Transverse colon (tissue), 4 donors: ENCODE results near the gene ITM2C. TPM values are rescaled to one million over a fixed set of nuclear protein-coding genes. Genes with fewer than 3 reads are reported as not detected.

ENCODE experiments used
- DNase-seq: peaks from one replicate; pipeline ENCODE4 v3.0.0-alpha.2; 2019
- H3K27ac ChIP-seq, 4 donors: fragments of 200-600 bp; sonication (generic); 2 replicates each; pipeline ENCODE4 v1.5.1; 2016 to 2018; ENCODE audit warnings: inconsistent platforms in 4 of 4
- H3K27me3 ChIP-seq: fragments of 200-600 bp; sonication (generic); 2 replicates; pipeline ENCODE4 v1.5.1; 2017; ENCODE audit warnings: inconsistent platforms
- H3K36me3 ChIP-seq, 4 donors: fragments of 200-600 bp; sonication (generic); 2 replicates each; pipeline ENCODE4 v1.5.1; 2017 to 2019; ENCODE audit warnings: inconsistent platforms in 4 of 4
- H3K4me1 ChIP-seq, 4 donors: fragments of 200-600 bp; sonication (generic); 2 replicates each; pipeline ENCODE4 v1.5.1; 2017 to 2020; ENCODE audit warnings: inconsistent platforms in 4 of 4
- H3K4me3 ChIP-seq, 4 donors: fragments of 200-600 bp; sonication (generic); 1 replicate in 1 of 4; 2 replicates in 3 of 4; pipeline versions ENCODE4 v1.5.1 to v1.6.1; 2017 to 2019; ENCODE audit warnings: inconsistent platforms in 4 of 4
- H3K9me3 ChIP-seq, 2 donors: fragments of 200-600 bp; sonication (generic); 2 replicates each; pipeline ENCODE4 v1.5.1; 2017 to 2019; ENCODE audit warnings: inconsistent platforms in 2 of 2
- CTCF ChIP-seq, 5 experiments: fragments of 200-600 bp in 3 of 5; fragments of 450-650 bp in 2 of 5; sonication (generic) in 3 of 5; IDR thresholded peaks; 1 replicate in 2 of 5; 2 replicates in 3 of 5; pipeline ENCODE4 v1.5.1; 2016 to 2017; ENCODE audit warnings: antibody characterized with exemption in 5 of 5, inconsistent platforms in 3 of 5, mild to moderate bottlenecking in 2 of 5, moderate library complexity in 1 of 5
- EP300 ChIP-seq: sonication (generic); formaldehyde crosslinking; IDR thresholded peaks from one replicate; pipeline ENCODE4 v1.6.1; 2017; ENCODE audit warnings: antibody characterized with exemption, low read depth
- POLR2A ChIP-seq: fragments of 450-650 bp; IDR thresholded peaks from one replicate; pipeline ENCODE4 v1.6.1; 2016; ENCODE audit warnings: antibody characterized with exemption, mild to moderate bottlenecking, moderate library complexity
- POLR2AphosphoS5 ChIP-seq, 3 donors: sonication (generic); formaldehyde crosslinking; IDR thresholded peaks; one replicate each; pipeline ENCODE4 v1.6.1; 2016; ENCODE audit warnings: antibody characterized with exemption in 3 of 3
- WGBS, 2 donors: methylation state at CpG; one replicate each; pipeline ENCODE4 v1.1.5; 2018; ENCODE audit warnings: low coverage in 1 of 2; 5-methylcytosine and 5-hydroxymethylcytosine counted together
- in situ Hi-C, 4 donors: fragments of 200-750 bp; cut with MboI; loops; one replicate each; pipeline versions ENCODE4 v1.15.0 to v1.15.1; 2017; ENCODE audit warnings: low sequenced_read_pairs in 3 of 4, low pct_ligation_motif_present in 1 of 4, low pct_unique_long_range_greater_than_20kb in 1 of 4
- intact Hi-C: fragments of 100-400 bp; cut with DNase I; formaldehyde crosslinking; loops from one replicate; pipeline ENCODE4 v1.15.1; 2023; ENCODE audit warnings: low total_unique reads
- total RNA-seq, 4 donors: library from RNA; depleted of rRNA; stranded (reverse); fragments of >200 nt; gene quantifications; one replicate each; pipeline ENCODE4 v1.1.0, GENCODE V29; 2016

Gene ITM2C
- total RNA-seq, 4 donors from 2014 or later = 911 to 2,535 (median 1,776) TPM

- no peak for DNase-seq
- Histone ChIP-seq H3K4me3 (no peak overlapping the region), H3K27me3 (no peaks in the 10 kb centered on the region), H3K9me3 (no peaks in the 10 kb centered on the region), H3K36me3 (no peaks in the 10 kb centered on the region), H3K27ac (no peak overlapping the region), H3K4me1 (peaks cover 0 to 15% (median 6%) of the 10 kb centered on the region in 4 donors)
- TF ChIP-seq POLR2A (no peak), EP300 (no peak), POLR2AphosphoS5 (IDR thresholded peaks at IDR 0.05) (no peak), CTCF (IDR thresholded peaks at IDR 0.05) (no peak)
- intact Hi-C loops = loop anchor here (5.0 kb wide), 1 partner anchor 1222 kb away; no protein-coding TSS in a partner anchor
- in situ Hi-C loops = no loop called here
- 69 to 85% methylated on average over 11 to 22 of the region's 22 CpGs for WGBS, 2 donors
Observed at GRCh38 chr2:230889911-230890601, 25.3 kb downstream of the ITM2C start.

- H3K9me3 ChIP-seq = no peaks in the 10 kb centered on the region
- intact Hi-C loops = no loop called here
- WGBS, 2 donors = 89 to 91% methylated on average over 4 of the region's 4 CpGs
- no peaks in the 10 kb centered on the region for H3K27me3 ChIP-seq
- no peak overlapping the region for H3K27ac ChIP-seq
- no peaks in the 10 kb centered on the region for H3K36me3 ChIP-seq
- no peak for DNase-seq
- peaks cover 0 to 21% (median 11%) of the 10 kb centered on the region in 4 donors for H3K4me1 ChIP-seq
- no peak for TF ChIP-seq POLR2A
- TF ChIP-seq EP300 = no peak
- in situ Hi-C loops = no loop called here
- no peak overlapping the region for H3K4me3 ChIP-seq
Observed at GRCh38 chr2:230890646-230891045, 25.9 kb downstream of the ITM2C start.

GRCh38 chr2:230891064-230891463 is 26.3 kb downstream of the ITM2C start:
- H3K9me3 ChIP-seq = no peaks in the 10 kb centered on the region
- in situ Hi-C loops = no loop called here
- 54 to 75% methylated on average over 3 to 5 of the region's 5 CpGs for WGBS, 2 donors
- H3K27ac ChIP-seq = no peak overlapping the region
- no peaks in the 10 kb centered on the region for H3K36me3 ChIP-seq
- peaks cover under 1 to 24% (median 13%) of the 10 kb centered on the region in 4 donors for H3K4me1 ChIP-seq
- H3K27me3 ChIP-seq = no peaks in the 10 kb centered on the region
- intact Hi-C loops = no loop called here
- no peak overlapping the region for H3K4me3 ChIP-seq
- TF ChIP-seq POLR2AphosphoS5 (IDR thresholded peaks at IDR 0.05) (no peak), CTCF (IDR thresholded peaks at IDR 0.05) (no peak), EP300 (no peak), POLR2A (no peak)
- DNase-seq = no peak

GRCh38 chr2:230891509-230891908 is 26.8 kb downstream of the ITM2C start:
- peak; percentile 25 for DNase-seq
- in situ Hi-C loops (no loop called here), intact Hi-C loops (no loop called here)
- TF ChIP-seq POLR2AphosphoS5 (IDR thresholded peaks at IDR 0.05) (no peak), CTCF (IDR thresholded peaks at IDR 0.05) (no peak), EP300 (no peak), POLR2A (no peak)
- Histone ChIP-seq H3K9me3 (no peaks in the 10 kb centered on the region), H3K27ac (no peak overlapping the region), H3K4me1 (peaks cover 5 to 29% (median 17%) of the 10 kb centered on the region in 4 donors), H3K4me3 (no peak overlapping the region), H3K36me3 (no peaks in the 10 kb centered on the region), H3K27me3 (no peaks in the 10 kb centered on the region)
- WGBS, 2 donors = 76% methylated on average over 6 of the region's 6 CpGs; no CpG with 5 or more reads in 1 of the 2 donors
